SK-N-SH (cell line): ENCODE results near the gene LYSMD4.

ENCODE experiments used
- CHD2 ChIP-seq: fragments of 150-350 bp; IDR thresholded peaks from 2 replicates; pipeline ENCODE4 v1.6.1; 2018; ENCODE audit warnings: low read length; ENCODE audit not compliant: partially characterized antibody
- EP300 ChIP-seq, 2 experiments: IDR thresholded peaks; 2 replicates each; pipeline versions ENCODE4 v1.4.0 to v1.6.1; 2012; ENCODE audit warnings: borderline replicate concordance in 1 of 2, low read depth in 1 of 2, low read length in 1 of 2
- EZH2phosphoT487 ChIP-seq: fragments of 200-600 bp; sonication (generic); IDR thresholded peaks from 2 replicates; pipeline ENCODE4 v1.6.1; 2017; ENCODE audit warnings: low read depth, mixed run types, mild to moderate bottlenecking, antibody characterized with exemption, moderate library complexity, borderline replicate concordance
- JUND ChIP-seq: IDR thresholded peaks from 2 replicates; pipeline ENCODE4 v1.4.0; 2012
- MEF2A ChIP-seq: IDR thresholded peaks from 2 replicates; pipeline ENCODE4 v1.4.0; 2012; ENCODE audit warnings: low read depth, borderline replicate concordance
- RAD21 ChIP-seq: IDR thresholded peaks from 2 replicates; pipeline ENCODE4 v1.6.1; 2012; ENCODE audit warnings: mild to moderate bottlenecking, low read length
- RXRA ChIP-seq: IDR thresholded peaks from 2 replicates; pipeline ENCODE4 v1.4.0; 2012; ENCODE audit warnings: low read depth, mild to moderate bottlenecking, borderline replicate concordance
- YY1 ChIP-seq: IDR thresholded peaks from 2 replicates; pipeline ENCODE4 v1.4.0; 2012; ENCODE audit warnings: low read depth, mild to moderate bottlenecking
- TF ChIP-seq, protein P1 (sequence below): IDR thresholded peaks from 2 replicates; pipeline ENCODE4 v1.4.0; 2012; ENCODE audit warnings: low read depth
- TF ChIP-seq, protein P2 (sequence below): fragments of 200-600 bp; sonication (generic); IDR thresholded peaks from 2 replicates; pipeline ENCODE4 v1.6.1; 2017; ENCODE audit warnings: antibody characterized with exemption, mild to moderate bottlenecking, moderate library complexity

DNA sequence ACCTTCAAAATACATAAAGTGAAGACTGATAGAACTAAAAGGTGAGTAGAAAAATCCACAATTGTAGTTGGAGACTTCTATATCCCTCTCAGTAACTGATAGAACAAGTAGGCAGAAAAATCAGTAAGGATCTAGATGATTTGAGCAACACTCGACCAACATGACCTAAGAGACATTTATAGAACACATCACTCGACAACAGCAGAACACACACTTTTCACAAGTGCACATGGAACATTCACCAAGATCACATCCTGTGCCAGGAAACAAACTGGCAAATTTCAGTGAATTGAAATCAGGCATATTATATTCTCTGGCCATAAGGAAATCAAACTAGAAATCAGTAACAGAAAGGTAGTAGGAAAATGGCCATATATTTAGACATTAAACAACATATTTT lies 37.1 kb downstream of the LYSMD4 start:
- TF ChIP-seq MEF2A (no peak), CHD2 (no peak), EP300 (IDR thresholded peaks at IDR 0.05; ENCODE audit: borderline replicate concordance in 1 of 2, low read depth in 1 of 2, low read length in 1 of 2) (no peak), RAD21 (no peak), JUND (no peak), YY1 (no peak), RXRA (no peak), EZH2phosphoT487 (no peak)
- TF ChIP-seq, protein P1, sequence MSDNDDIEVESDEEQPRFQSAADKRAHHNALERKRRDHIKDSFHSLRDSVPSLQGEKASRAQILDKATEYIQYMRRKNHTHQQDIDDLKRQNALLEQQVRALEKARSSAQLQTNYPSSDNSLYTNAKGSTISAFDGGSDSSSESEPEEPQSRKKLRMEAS = no peak
- TF ChIP-seq, protein P2, sequence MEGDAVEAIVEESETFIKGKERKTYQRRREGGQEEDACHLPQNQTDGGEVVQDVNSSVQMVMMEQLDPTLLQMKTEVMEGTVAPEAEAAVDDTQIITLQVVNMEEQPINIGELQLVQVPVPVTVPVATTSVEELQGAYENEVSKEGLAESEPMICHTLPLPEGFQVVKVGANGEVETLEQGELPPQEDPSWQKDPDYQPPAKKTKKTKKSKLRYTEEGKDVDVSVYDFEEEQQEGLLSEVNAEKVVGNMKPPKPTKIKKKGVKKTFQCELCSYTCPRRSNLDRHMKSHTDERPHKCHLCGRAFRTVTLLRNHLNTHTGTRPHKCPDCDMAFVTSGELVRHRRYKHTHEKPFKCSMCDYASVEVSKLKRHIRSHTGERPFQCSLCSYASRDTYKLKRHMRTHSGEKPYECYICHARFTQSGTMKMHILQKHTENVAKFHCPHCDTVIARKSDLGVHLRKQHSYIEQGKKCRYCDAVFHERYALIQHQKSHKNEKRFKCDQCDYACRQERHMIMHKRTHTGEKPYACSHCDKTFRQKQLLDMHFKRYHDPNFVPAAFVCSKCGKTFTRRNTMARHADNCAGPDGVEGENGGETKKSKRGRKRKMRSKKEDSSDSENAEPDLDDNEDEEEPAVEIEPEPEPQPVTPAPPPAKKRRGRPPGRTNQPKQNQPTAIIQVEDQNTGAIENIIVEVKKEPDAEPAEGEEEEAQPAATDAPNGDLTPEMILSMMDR = no peak
